Measurements from ENCODE around the gene KLK15. TPM values are rescaled to one million over a fixed set of nuclear protein-coding genes. Genes with fewer than 3 reads are reported as not detected.

Gene KLK15
- total and polyA plus RNA-seq, 2 of the 8 experiments (the other 6 are each of a cell fraction or from before 2014, with no cell fraction given), result not detected

DNA sequence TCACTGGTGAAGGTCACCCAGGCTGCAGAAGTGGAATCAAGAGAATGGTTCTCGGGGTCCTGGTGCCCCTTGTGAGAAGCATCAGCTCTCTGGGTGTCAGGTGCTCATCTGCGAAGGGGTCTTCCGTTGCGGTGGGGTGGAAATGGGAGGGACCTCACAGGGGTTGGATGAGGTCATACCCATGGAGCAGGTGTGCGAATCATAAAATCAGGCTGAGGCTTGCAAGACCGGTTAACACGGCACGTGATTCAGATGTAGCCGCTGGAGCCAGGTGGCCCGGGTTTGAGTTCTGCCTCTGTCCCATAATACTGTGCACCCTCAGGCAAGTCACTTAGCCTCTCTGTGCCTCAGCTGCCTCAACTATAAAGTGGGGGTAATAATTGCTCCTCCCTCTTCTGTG lies 3.9 kb upstream of the KLK15 start (continued):
- TF ChIP-seq NANOG (IDR thresholded peaks at IDR 0.05; ENCODE audit: insufficient read depth, low read depth, low read length, poor library complexity, severe bottlenecking) (no peak), TCF12 (IDR thresholded peaks at IDR 0.05; ENCODE audit: low read depth, low read length) (no peak), POLR2A (IDR thresholded peaks at IDR 0.05; ENCODE audit: control extremely low read depth in 1 of 2, low read depth in 2 of 2, low read length in 2 of 2) (no peak), FOSL1 (IDR thresholded peaks at IDR 0.05; ENCODE audit: insufficient read depth, low read depth, low read length) (no peak)

Measured in H1 (cell line).